Endothelial cell of umbilical vein (primary cell): ENCODE results near the gene EDARADD.

ENCODE experiments used
- CTCF ChIP-seq, 2 donors: IDR thresholded peaks; 1 replicate in 1 of 2; 2 replicates in 1 of 2; pipeline ENCODE4 v1.5.1; 2011; ENCODE audit warnings: low read length in 2 of 2, mild to moderate bottlenecking in 2 of 2, moderate library complexity in 2 of 2, control low read depth in 1 of 2, inconsistent platforms in 1 of 2, low read depth in 1 of 2; ENCODE audit not compliant: insufficient read depth in 1 of 2; ENCODE audit errors: extremely low read depth in 1 of 2
- EZH2 ChIP-seq: IDR thresholded peaks from 2 replicates; pipeline ENCODE4 v1.6.1; 2012; ENCODE audit warnings: borderline replicate concordance, low read depth, mild to moderate bottlenecking, moderate library complexity, low read length, inconsistent platforms; ENCODE audit not compliant: severe bottlenecking

GRCh38 chr1:236489710-236490377, 95.8 kb downstream of the EDARADD start:
- TF ChIP-seq CTCF (IDR thresholded peaks at IDR 0.05; ENCODE audit: extremely low read depth in 1 of 2, insufficient read depth in 1 of 2, low read depth in 1 of 2, low read length in 2 of 2): peak; percentile 33 to 46
- no peak for TF ChIP-seq EZH2
